ENCODE measurements around the gene DCUN1D3. TPM values are rescaled to one million over a fixed set of nuclear protein-coding genes. Genes with fewer than 3 reads are reported as not detected.

Gene DCUN1D3
- total and polyA plus RNA-seq, 8 donors = 3.7 to 7.7 (median 6.5) TPM

GRCh38 chr16:20928774-20929411 lies 28.7 kb upstream of the DCUN1D3 start:
- Histone ChIP-seq H3K4me3 (no peak overlapping the region), H3K27me3 (no peaks in the 10 kb centered on the region), H3K9me3 (no peaks in the 10 kb centered on the region), H3K36me3 (no peaks in the 10 kb centered on the region), H3K27ac (no peak overlapping the region), H3K4me1 (no peaks in the 10 kb centered on the region)
- 88 to 91% methylated on average over 4 to 5 of the region's 5 CpGs for WGBS, 2 donors
- TF ChIP-seq CTCF (IDR thresholded peaks at IDR 0.05) = no peak
- no peak for FAIRE-seq
- ATAC-seq = no peak
- intact Hi-C loops (cut with DNase I) = no loop called here
- no peak for DNase-seq

- no peak for FAIRE-seq
- Histone ChIP-seq H3K4me3 (no peak overlapping the region), H3K27me3 (no peaks in the 10 kb centered on the region), H3K27ac (no peak overlapping the region), H3K4me1 (no peaks in the 10 kb centered on the region), H3K9me3 (no peaks in the 10 kb centered on the region), H3K36me3 (no peaks in the 10 kb centered on the region)
- no peak for ATAC-seq
- no peak for DNase-seq
- intact Hi-C loops (cut with DNase I) = no loop called here
- TF ChIP-seq CTCF (IDR thresholded peaks at IDR 0.05) = no peak
- WGBS, 2 donors = 93 to 100% methylated on average over 1 of the region's 1 CpG
Observed at GRCh38 chr16:20925751-20926150, 25.6 kb upstream of the DCUN1D3 start.

GRCh38 chr16:20923876-20924275 lies 23.7 kb upstream of the DCUN1D3 start:
- intact Hi-C loops (cut with DNase I) = no loop called here
- Histone ChIP-seq H3K9me3 (no peaks in the 10 kb centered on the region), H3K4me1 (no peaks in the 10 kb centered on the region), H3K36me3 (no peaks in the 10 kb centered on the region), H3K27ac (no peak overlapping the region), H3K4me3 (no peak overlapping the region), H3K27me3 (no peaks in the 10 kb centered on the region)
- ATAC-seq (no peak), FAIRE-seq (no peak), DNase-seq (no peak)
- WGBS, 2 donors = 93% methylated on average over 3 of the region's 3 CpGs
- no peak for TF ChIP-seq CTCF (IDR thresholded peaks at IDR 0.05)

- FAIRE-seq = peak; percentile 78
Observed at GRCh38 chr16:20920799-20921198, 20.6 kb upstream of the DCUN1D3 start.

More at GRCh38 chr16:20920799-20921198, 20.6 kb upstream of the DCUN1D3 start:
- Histone ChIP-seq H3K4me3 (no peak overlapping the region), H3K27ac (no peak overlapping the region), H3K9me3 (no peaks in the 10 kb centered on the region), H3K36me3 (no peaks in the 10 kb centered on the region), H3K4me1 (no peaks in the 10 kb centered on the region), H3K27me3 (no peaks in the 10 kb centered on the region)
- 98 to 100% methylated on average over 2 of the region's 2 CpGs for WGBS, 2 donors
- DNase-seq (no peak), ATAC-seq (no peak)
- TF ChIP-seq CTCF (IDR thresholded peaks at IDR 0.05) = no peak
- intact Hi-C loops (cut with DNase I) = no loop called here
